H1 (cell line): ENCODE data around the gene LURAP1L. TPM values are rescaled to one million over a fixed set of nuclear protein-coding genes. Genes with fewer than 3 reads are reported as not detected.

Experiments
- CTCF ChIA-PET: fragments of 300-600 bp; sonication (Branson Sonifier 250); formaldehyde crosslinking; loops from one replicate; lab custom pipeline; 2021; ENCODE audit not compliant: partially characterized antibody; lab: Charles Lee
- POLR2A ChIA-PET: fragments of 300-600 bp; sonication (Branson Sonifier 250); formaldehyde crosslinking; loops from one replicate; lab custom pipeline; 2021; ENCODE audit warnings: inconsistent platforms; ENCODE audit not compliant: partially characterized antibody; lab: Charles Lee
- DNase-seq, 2 experiments: peaks; one replicate each; pipeline versions ENCODE4 v3.0.0 to v3.0.0-alpha.2; 2010 to 2022; ENCODE audit warnings: low spot score in 2 of 2, low read depth in 1 of 2, mixed read lengths in 1 of 2
- FAIRE-seq: peaks from 2 replicates; lab custom pipeline; 2011; peaks lifted over from hg19 to GRCh38; lab: Jason Lieb, UNC
- H2AFZ ChIP-seq: 2 replicates; pipeline ENCODE4 v1.8.1; 2012; ENCODE audit warnings: low read length, inconsistent platforms
- H2AK5ac ChIP-seq: 2 replicates; pipeline ENCODE4 v1.6.1; 2013; ENCODE audit warnings: low read depth, low read length
- H2BK120ac ChIP-seq: replicated peaks from 2 replicates; pipeline ENCODE3; 2013; ENCODE audit warnings: low read depth, low read length, inconsistent platforms
- H2BK12ac ChIP-seq: 2 replicates; pipeline ENCODE4 v1.6.1; 2013; ENCODE audit warnings: low read depth, low read length
- H2BK15ac ChIP-seq: 2 replicates; pipeline ENCODE4 v1.6.1; 2013; ENCODE audit warnings: low read length
- H2BK20ac ChIP-seq: 2 replicates; pipeline ENCODE4 v1.6.1; 2013; ENCODE audit warnings: low read length
- H2BK5ac ChIP-seq: 2 replicates; pipeline ENCODE4 v1.6.1; 2013; ENCODE audit warnings: low read depth, low read length
- H3K14ac ChIP-seq: 2 replicates; pipeline ENCODE4 v1.6.1; 2013; ENCODE audit warnings: inconsistent platforms; ENCODE audit not compliant: insufficient read length
- H3K18ac ChIP-seq: 2 replicates; pipeline ENCODE4 v1.6.1; 2013; ENCODE audit warnings: low read length; ENCODE audit errors: extremely low read depth
- H3K23ac ChIP-seq: 2 replicates; pipeline ENCODE4 v1.6.1; 2013; ENCODE audit warnings: inconsistent platforms; ENCODE audit not compliant: insufficient read length
- H3K23me2 ChIP-seq: 2 replicates; pipeline ENCODE4 v1.6.1; 2013; ENCODE audit warnings: low read depth, low read length
- H3K27ac ChIP-seq: 2 replicates; pipeline ENCODE4 v1.6.1; 2011; ENCODE audit warnings: low read depth, low read length, inconsistent platforms
- H3K27me3 ChIP-seq, 4 experiments: replicated peaks in 1 of 4; 1 replicate in 1 of 4; 2 replicates in 3 of 4; pipeline versions ENCODE4 v1.6.1 to v1.8.1; 2011 to 2013; ENCODE audit warnings: low read length in 3 of 4, mild to moderate bottlenecking in 3 of 4, inconsistent platforms in 2 of 4, mixed read lengths in 2 of 4, moderate library complexity in 1 of 4; ENCODE audit not compliant: control insufficient read depth in 3 of 4, insufficient read depth in 3 of 4; ENCODE audit errors: extremely low read depth in 1 of 4
- H3K36me3 ChIP-seq, 4 experiments: 2 replicates each; pipeline versions ENCODE4 v1.6.1 to v1.8.1; 2011 to 2013; ENCODE audit warnings: mild to moderate bottlenecking in 4 of 4, low read length in 3 of 4, moderate library complexity in 2 of 4, control low read depth in 1 of 4, inconsistent platforms in 1 of 4; ENCODE audit not compliant: insufficient read depth in 4 of 4, control insufficient read depth in 2 of 4
- H3K4ac ChIP-seq: replicated peaks from 2 replicates; pipeline ENCODE3; 2013; ENCODE audit warnings: low read length, low read depth, mixed read lengths, inconsistent platforms; ENCODE audit not compliant: insufficient read length
- H3K4me1 ChIP-seq, 4 experiments: replicated peaks in 1 of 4; 1 replicate in 1 of 4; 2 replicates in 3 of 4; pipeline versions ENCODE4 v1.6.1 to v1.8.1; 2011 to 2013; ENCODE audit warnings: low read length in 3 of 4, inconsistent platforms in 2 of 4, mixed read lengths in 1 of 4; ENCODE audit not compliant: insufficient read depth in 4 of 4, control insufficient read depth in 3 of 4
- H3K4me2 ChIP-seq, 2 experiments: 2 replicates each; pipeline versions ENCODE4 v1.6.1 to v1.8.1; 2011 to 2013; ENCODE audit warnings: low read depth in 2 of 2, low read length in 2 of 2, control low read depth in 1 of 2, inconsistent platforms in 1 of 2, mild to moderate bottlenecking in 1 of 2; ENCODE audit not compliant: insufficient read depth in 1 of 2
- H3K4me3 ChIP-seq, 4 experiments: fragments of 200-600, 300-600 bp in 1 of 4; sonication (generic), shearing (Covaris generic), sonication (Bioruptor Twin) in 1 of 4; 2 replicates each; pipeline versions ENCODE4 v1.5.1 to v1.8.1; 2011 to 2016; ENCODE audit warnings: low read length in 4 of 4, low read depth in 3 of 4, control low read depth in 2 of 4, inconsistent platforms in 2 of 4, mild to moderate bottlenecking in 2 of 4, mixed read lengths in 1 of 4, moderate library complexity in 1 of 4; ENCODE audit not compliant: insufficient read depth in 2 of 4; ENCODE audit errors: extremely low read depth in 1 of 4
- H3K56ac ChIP-seq: replicated peaks from 2 replicates; pipeline ENCODE3; 2013; ENCODE audit warnings: low read depth, mild to moderate bottlenecking, mixed read lengths, low read length, inconsistent platforms; ENCODE audit not compliant: insufficient read length
- H3K79me1 ChIP-seq: 2 replicates; pipeline ENCODE4 v1.6.1; 2013; ENCODE audit warnings: low read depth, low read length, control low read depth
- H3K79me2 ChIP-seq, 2 experiments: 2 replicates each; pipeline versions ENCODE4 v1.6.1 to v1.8.1; 2012 to 2013; ENCODE audit warnings: low read length in 2 of 2, mild to moderate bottlenecking in 2 of 2, inconsistent platforms in 1 of 2; ENCODE audit not compliant: insufficient read depth in 2 of 2, control insufficient read depth in 1 of 2
- H3K9ac ChIP-seq, 4 experiments: replicated peaks in 1 of 4; 1 replicate in 1 of 4; 2 replicates in 3 of 4; pipeline versions ENCODE4 v1.6.1 to v1.8.1; 2011 to 2013; ENCODE audit warnings: low read depth in 3 of 4, low read length in 3 of 4, control low read depth in 2 of 4, mild to moderate bottlenecking in 2 of 4, moderate library complexity in 2 of 4, inconsistent platforms in 1 of 4; ENCODE audit errors: extremely low read depth in 1 of 4
- H3K9me3 ChIP-seq, 2 experiments: 2 replicates each; pipeline versions ENCODE4 v1.6.1 to v1.8.1; 2012 to 2013; ENCODE audit warnings: mild to moderate bottlenecking in 2 of 2, moderate library complexity in 2 of 2, control low read depth in 1 of 2, inconsistent platforms in 1 of 2, low read depth in 1 of 2, low read length in 1 of 2, mixed read lengths in 1 of 2; ENCODE audit not compliant: insufficient read depth in 2 of 2
- H4K20me1 ChIP-seq, 2 experiments: replicated peaks in 1 of 2; 2 replicates each; pipeline versions ENCODE3 to v1.8.1; 2011 to 2013; ENCODE audit warnings: inconsistent platforms in 2 of 2, low read length in 2 of 2, mild to moderate bottlenecking in 1 of 2; ENCODE audit not compliant: insufficient read depth in 2 of 2, control insufficient read depth in 1 of 2
- H4K5ac ChIP-seq: 2 replicates; pipeline ENCODE4 v1.6.1; 2013; ENCODE audit warnings: low read length, low read depth, mixed read lengths, inconsistent platforms; ENCODE audit not compliant: insufficient read length
- H4K8ac ChIP-seq: 2 replicates; pipeline ENCODE4 v1.8.0; 2013; ENCODE audit warnings: mild to moderate bottlenecking, moderate library complexity, low read length, inconsistent platforms; ENCODE audit not compliant: insufficient read depth; ENCODE audit errors: extremely low read depth
- H4K91ac ChIP-seq: replicated peaks from 2 replicates; pipeline ENCODE3; 2013; ENCODE audit warnings: low read length, mixed read lengths, inconsistent platforms; ENCODE audit not compliant: insufficient read length
- KDM1A ChIP-seq: fragments of 200-600, 300-600 bp; sonication (generic); IDR thresholded peaks from 2 replicates; pipeline ENCODE4 v1.7.1; 2016; ENCODE audit warnings: mild to moderate bottlenecking, low read length, borderline replicate concordance
- SUZ12 ChIP-seq: fragments of 200-600 bp; sonication (generic); IDR thresholded peaks from 2 replicates; pipeline ENCODE4 v1.6.1; 2012; ENCODE audit warnings: mild to moderate bottlenecking, inconsistent platforms, low read length, moderate library complexity, mixed read lengths
- WGBS, 2 experiments: shearing (Covaris generic) in 1 of 2; methylation state at CpG; one replicate each; pipeline versions ENCODE4 v1.1.6 to v1.1.7; 2013 to 2015; ENCODE audit warnings: low lambda C conversion rate in 2 of 2, mixed read lengths in 2 of 2, inconsistent platforms in 1 of 2, low coverage in 1 of 2, missing lambda C conversion rate in 1 of 2; ENCODE audit not compliant: insufficient replicate concordance in 2 of 2, insufficient coverage in 1 of 2, insufficient read length in 1 of 2; ENCODE audit errors: extremely low coverage in 1 of 2, missing lambda C conversion rate in 1 of 2; 5-methylcytosine and 5-hydroxymethylcytosine counted together
- polyA plus RNA-seq, 7 experiments: library from polyadenylated mRNA; depleted of rRNA in 3 of 7; stranded (reverse) in 5 of 7; unstranded in 2 of 7; fragments of >200 nt in 5 of 7; fragments of 200-250 nt in 2 of 7; gene quantifications; 1 replicate in 5 of 7; 2 replicates in 1 of 7; 4 replicates in 1 of 7; pipeline versions ENCODE4 v1.2.1 to v1.2.3, GENCODE V29; 2011 to 2013; ENCODE audit warnings: missing spikeins in 2 of 7, mixed read lengths in 2 of 7
- total RNA-seq: library from RNA; stranded (reverse); fragmentation: NEBNext Ultra II Directional; extraction: Animal tissue kit (Norgen Biotek cat#: 25700); gene quantifications from 2 replicates; pipeline ENCODE4 v1.2.1, GENCODE V29; 2021

LURAP1L gene
- total and polyA plus RNA-seq, 2 of the 8 experiments (the other 6 are each of a cell fraction or from before 2014, with no cell fraction given) = 0.63 to 1.2 TPM

- Histone ChIP-seq H3K4ac (no peak overlapping the region), H2BK5ac (no peak overlapping the region), H4K20me1 (no peaks in the 10 kb centered on the region), H4K91ac (no peak overlapping the region), H3K56ac (no peak overlapping the region), H2BK120ac (no peak overlapping the region), H3K9ac (no peak overlapping the region), H3K23me2 (peaks cover 14% of the 10 kb centered on the region; the same call in 1 of the 2 replicates), H4K5ac (no peak overlapping the region), H3K36me3 (no peaks in the 10 kb centered on the region), H3K23ac (no peak overlapping the region)
- FAIRE-seq (no peak), DNase-seq (no peak)
- CTCF ChIA-PET = interaction anchor here (1.0 to 4.0 kb wide), 5 partner anchors 10 to 317 kb away, joined by 3 to 30 read pairs (median 3); no protein-coding TSS in a partner anchor
- TF ChIP-seq SUZ12 = no peak
- TF ChIP-seq KDM1A = no peak
- TF ChIP-seq, all 59 proteins: peak for 0
- Histone ChIP-seq H2AK5ac (no peak overlapping the region), H3K9me3 (no peaks in the 10 kb centered on the region), H3K4me1 (no peaks in the 10 kb centered on the region), H4K8ac (no peak overlapping the region), H3K79me2 (no peaks in the 10 kb centered on the region), H3K27me3 (peaks cover 0 to 14% (median 8%) of the 10 kb centered on the region in 4 experiments; a peak in 6 of 7 replicates), H2BK20ac (no peak overlapping the region), H2BK15ac (no peak overlapping the region), H2AFZ (no peak overlapping the region), H3K4me2 (no peak overlapping the region), H3K27ac (no peak overlapping the region), H3K14ac (no peak overlapping the region), H3K18ac (no peak overlapping the region), H3K4me3 (no peak overlapping the region), H2BK12ac (no peak overlapping the region), H3K79me1 (no peaks in the 10 kb centered on the region)
- 90% methylated on average over 2 of the region's 2 CpGs; no CpG with 5 or more reads in 1 of the 2 experiments for WGBS, 2 experiments
- POLR2A ChIA-PET = no interaction called here
Measured at GRCh38 chr9:12773562-12773961, 1.3 kb upstream of the LURAP1L start.
